Subcutaneous abdominal adipose tissue (tissue), 5 donors: ENCODE data around the gene TMCC3.
"Not testable (repeated sequence)": the region's sequence is repeated elsewhere in the genome, so short reads cannot be mapped to it uniquely, and the experiment has no call there.

Experiments
- H3K27ac ChIP-seq: one replicate; pipeline ENCODE4 v1.7.0; 2013; ENCODE audit warnings: low read depth, mild to moderate bottlenecking, inconsistent platforms, low read length, moderate library complexity
- H3K27me3 ChIP-seq, 5 donors: one replicate each; pipeline ENCODE4 v1.7.0; 2013; ENCODE audit warnings: low read length in 5 of 5, inconsistent platforms in 1 of 5; ENCODE audit not compliant: control insufficient read depth in 5 of 5, insufficient read depth in 4 of 5
- H3K36me3 ChIP-seq, 5 donors: one replicate each; pipeline ENCODE4 v1.7.0; 2013; ENCODE audit warnings: low read length in 5 of 5; ENCODE audit not compliant: control insufficient read depth in 5 of 5, insufficient read depth in 5 of 5
- H3K4me1 ChIP-seq, 5 donors: one replicate each; pipeline ENCODE4 v1.7.0; 2013; ENCODE audit warnings: low read length in 5 of 5, mild to moderate bottlenecking in 3 of 5, moderate library complexity in 1 of 5; ENCODE audit not compliant: control insufficient read depth in 5 of 5, insufficient read depth in 5 of 5
- H3K4me3 ChIP-seq, 5 donors: one replicate each; pipeline ENCODE4 v1.7.0; 2013; ENCODE audit warnings: low read length in 5 of 5, low read depth in 1 of 5
- H3K9ac ChIP-seq, 5 donors: one replicate each; pipeline ENCODE4 v1.7.0; 2013; ENCODE audit warnings: low read length in 5 of 5, mild to moderate bottlenecking in 4 of 5, moderate library complexity in 3 of 5
- H3K9me3 ChIP-seq, 5 donors: one replicate each; pipeline ENCODE4 v1.7.0; 2013; ENCODE audit warnings: low read length in 5 of 5; ENCODE audit not compliant: control insufficient read depth in 5 of 5
- donor health status: healthy.
- donor health status: healthy.
- donor health status: healthy.
- donor health status: healthy.
- donor health status: healthy.

TMCC3 gene

DNA sequence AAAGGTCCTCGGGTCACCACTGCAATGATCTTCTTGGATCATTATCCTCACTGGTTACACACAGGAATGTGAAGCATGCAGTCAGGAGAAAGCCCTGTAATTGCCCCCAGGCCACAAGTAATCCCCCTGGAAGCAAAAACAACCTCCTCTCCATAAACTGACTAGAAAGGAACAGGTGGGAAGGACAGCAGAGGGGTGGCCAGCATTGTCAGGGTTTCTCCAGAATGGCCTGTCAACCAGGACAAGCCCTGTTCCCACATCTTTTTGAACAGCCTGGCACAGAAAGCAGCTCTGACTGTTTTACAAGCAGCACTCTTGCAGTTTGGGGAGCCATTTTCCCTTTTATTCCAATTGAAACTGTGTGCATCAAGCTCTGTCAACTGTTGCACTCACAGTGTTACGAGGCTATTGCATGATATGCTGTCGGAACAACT, 36.1 kb downstream of the TMCC3 start:
- peaks cover 6 to 33% (median 19%) of the 10 kb centered on the region in 5 donors for H3K4me1 ChIP-seq
- H3K9ac ChIP-seq = no peak overlapping the region
- no peak overlapping the region for H3K4me3 ChIP-seq
- no peaks in the 10 kb centered on the region for H3K27me3 ChIP-seq
- H3K36me3 ChIP-seq = no peaks in the 10 kb centered on the region
- H3K9me3 ChIP-seq = no peaks in the 10 kb centered on the region
- H3K27ac ChIP-seq = no peak overlapping the region

DNA sequence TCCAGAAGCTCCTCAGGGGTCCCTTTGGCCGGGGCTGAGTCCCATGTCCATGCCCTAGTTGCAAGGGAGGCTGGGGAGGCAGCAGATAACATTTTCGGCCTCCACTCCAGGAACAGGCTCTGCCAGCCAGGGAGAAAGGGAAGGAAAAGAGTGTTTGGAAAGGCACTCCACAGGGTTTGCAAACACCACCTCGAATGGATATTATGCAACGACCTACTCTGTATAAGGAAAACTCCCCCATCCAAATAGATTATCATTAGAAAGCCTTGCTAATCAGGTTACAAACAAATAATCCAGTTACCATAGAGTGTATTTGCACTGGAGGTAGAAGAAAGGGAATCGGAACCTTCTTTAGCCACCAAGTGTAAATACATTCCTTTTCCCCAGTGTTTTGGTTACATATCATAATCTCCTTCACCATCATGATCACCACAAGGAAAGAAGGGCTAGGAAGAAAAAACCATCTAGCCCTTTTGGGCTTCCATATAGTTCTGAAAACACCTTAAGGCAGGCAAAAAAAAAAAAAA, 40.4 kb downstream of the TMCC3 start:
- H3K9ac ChIP-seq = no peak overlapping the region
- H3K4me1 ChIP-seq = peaks cover 0 to 8% (median 5%) of the 10 kb centered on the region in 5 donors
- no peak overlapping the region for H3K27ac ChIP-seq
- no peak overlapping the region for H3K4me3 ChIP-seq
- H3K9me3 ChIP-seq = peaks cover 0 to 6% (median 0%) of the 10 kb centered on the region in 5 donors
- no peaks in the 10 kb centered on the region for H3K36me3 ChIP-seq
- no peaks in the 10 kb centered on the region for H3K27me3 ChIP-seq

DNA sequence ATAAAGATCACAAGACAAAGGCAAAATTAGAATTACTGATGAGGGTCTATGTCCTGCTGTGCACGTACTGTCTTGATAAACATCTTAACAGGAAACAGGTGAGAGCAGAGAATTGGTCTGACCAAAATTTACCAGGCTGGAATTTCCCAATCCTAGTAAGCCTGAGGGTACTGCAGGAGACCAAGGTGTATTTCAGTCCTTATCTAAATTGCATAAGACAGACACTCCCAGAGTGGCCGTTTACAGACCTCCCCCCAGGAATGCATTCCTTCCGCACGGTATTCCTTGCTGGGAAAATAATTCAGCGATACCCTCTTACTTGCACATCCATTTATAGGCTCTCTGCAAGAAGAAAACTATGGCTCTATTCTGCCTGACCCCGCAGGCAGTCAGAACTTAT, 43.5 kb downstream of the TMCC3 start:
- H3K27me3 ChIP-seq, H3K4me3 ChIP-seq: not testable (repeated sequence)

DNA sequence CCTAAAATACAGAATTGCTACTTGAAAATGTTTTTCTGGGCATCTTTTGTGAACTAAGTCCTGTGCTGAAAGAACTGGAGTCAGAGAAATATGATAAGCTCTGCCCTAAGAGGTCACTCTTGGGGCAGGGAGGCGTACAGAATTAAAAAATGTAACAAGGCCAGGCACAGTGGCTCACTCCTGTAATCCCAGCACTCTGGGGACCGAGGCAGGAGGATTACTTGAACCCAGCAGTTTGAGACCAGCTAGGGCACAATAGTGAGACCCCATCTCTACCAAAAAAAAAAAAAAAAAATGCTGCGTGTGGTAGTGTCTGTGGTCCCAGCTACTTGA, 46.0 kb downstream of the TMCC3 start:
- no peaks in the 10 kb centered on the region for H3K27me3 ChIP-seq
- no peak overlapping the region for H3K27ac ChIP-seq
- no peak overlapping the region for H3K4me3 ChIP-seq
- peaks cover 0 to 10% (median 6%) of the 10 kb centered on the region in 5 donors for H3K4me1 ChIP-seq
- peaks cover 0 to 6% (median 0%) of the 10 kb centered on the region in 5 donors for H3K9me3 ChIP-seq
- H3K36me3 ChIP-seq = no peaks in the 10 kb centered on the region
- no peak overlapping the region for H3K9ac ChIP-seq

More for the DNA sequence above, 43.5 kb downstream of the TMCC3 start:
- not testable (repeated sequence) for H3K9ac ChIP-seq, H3K27ac ChIP-seq, H3K9me3 ChIP-seq, H3K4me1 ChIP-seq, H3K36me3 ChIP-seq

DNA sequence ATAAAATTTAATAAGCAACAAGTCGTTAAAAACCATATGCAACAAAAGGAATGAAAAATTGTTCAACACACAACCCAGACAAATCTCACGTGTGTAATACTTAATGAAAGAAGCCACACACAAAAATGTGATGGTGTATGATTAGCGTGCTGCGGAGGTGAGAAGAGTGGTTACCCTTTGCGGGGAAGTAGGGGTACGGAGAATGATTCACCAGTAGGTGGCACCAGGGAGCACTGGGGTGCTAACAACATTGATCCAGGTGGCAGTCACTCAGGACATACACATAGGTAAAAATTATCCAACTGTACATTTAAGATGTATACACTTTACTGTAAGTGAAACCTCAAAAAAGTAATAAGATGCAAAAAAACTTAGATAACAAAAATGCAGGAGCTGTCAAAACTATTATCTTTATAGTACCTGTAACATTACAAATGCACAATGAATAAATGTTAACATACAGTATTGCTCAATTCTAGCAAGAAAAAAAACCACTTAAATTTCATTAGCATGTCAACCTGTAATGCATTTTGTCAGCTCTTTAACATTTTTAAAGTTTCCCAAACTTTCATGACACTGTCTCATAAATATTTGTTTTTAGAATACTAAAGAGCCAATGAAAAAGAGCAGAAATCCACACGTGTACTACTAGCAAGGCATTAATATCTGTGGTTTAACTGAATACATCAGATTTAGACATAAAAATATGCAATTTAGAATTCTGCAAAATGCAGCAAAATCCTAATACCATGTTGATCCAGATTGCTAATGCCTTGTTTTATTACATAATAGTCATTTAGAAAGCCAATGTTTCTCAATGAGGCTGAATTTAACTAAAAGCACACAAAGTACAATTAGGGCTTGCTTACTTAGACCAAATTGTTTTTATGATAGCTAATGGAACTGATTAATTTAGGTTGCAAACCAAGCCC, 46.7 kb downstream of the TMCC3 start:
- Histone ChIP-seq H3K4me1 (peaks cover 0 to 10% (median 6%) of the 10 kb centered on the region in 5 donors), H3K27me3 (no peaks in the 10 kb centered on the region), H3K9ac (peak overlapping the region in 1 of 5 donors; percentile 8), H3K27ac (no peak overlapping the region), H3K36me3 (no peaks in the 10 kb centered on the region), H3K4me3 (no peak overlapping the region), H3K9me3 (peaks cover 0 to 6% (median 0%) of the 10 kb centered on the region in 5 donors)

DNA sequence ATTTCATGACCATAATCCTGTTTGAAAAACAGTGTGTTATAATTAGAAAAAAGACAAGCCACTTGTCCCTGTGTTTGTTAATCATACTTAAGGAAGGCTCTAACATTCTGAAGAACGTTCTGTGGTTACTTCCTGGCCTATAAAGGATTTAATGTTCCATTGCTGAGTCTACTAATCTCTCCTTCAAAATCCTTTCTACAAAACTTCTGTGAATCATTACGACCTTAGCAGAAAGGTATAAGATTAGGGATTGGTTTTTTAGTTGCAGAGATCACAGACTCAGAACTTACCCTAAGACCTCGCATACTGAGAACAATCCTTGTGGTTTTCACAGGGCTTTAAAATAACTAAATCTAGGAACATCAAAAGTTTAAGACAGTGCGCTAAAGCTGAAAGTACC, 48.3 kb downstream of the TMCC3 start:
- Histone ChIP-seq H3K4me3 (no peak overlapping the region), H3K9me3 (peaks cover 0 to 5% (median 0%) of the 10 kb centered on the region in 5 donors), H3K9ac (no peak overlapping the region), H3K4me1 (peaks cover 0 to 10% (median 6%) of the 10 kb centered on the region in 5 donors), H3K27me3 (no peaks in the 10 kb centered on the region), H3K36me3 (no peaks in the 10 kb centered on the region), H3K27ac (no peak overlapping the region)

DNA sequence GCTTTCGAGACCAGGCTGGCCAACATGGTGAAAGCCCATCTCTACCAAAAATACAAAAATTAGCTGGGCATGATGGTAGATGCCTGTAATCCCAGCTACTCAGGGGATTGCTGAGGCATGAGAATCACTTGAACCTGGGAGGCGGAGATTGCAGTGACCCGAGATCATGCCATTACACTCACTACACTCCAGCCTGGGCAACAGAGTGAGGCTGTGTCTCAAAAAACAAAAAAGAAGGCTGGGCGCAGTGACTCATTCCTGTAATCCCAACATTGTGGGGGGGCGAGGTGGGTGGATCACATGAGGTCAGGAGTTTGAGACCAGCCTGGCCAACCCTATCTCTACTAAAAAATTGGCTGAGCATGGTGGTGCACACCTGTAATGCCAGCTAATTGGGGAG, 49.0 kb downstream of the TMCC3 start:
- H3K27ac ChIP-seq, H3K36me3 ChIP-seq, H3K9ac ChIP-seq, H3K4me3 ChIP-seq, H3K27me3 ChIP-seq, H3K9me3 ChIP-seq: not testable (repeated sequence)
- peaks cover 0 to 15% (median 10%) of the 10 kb centered on the region in 5 donors for H3K4me1 ChIP-seq

DNA sequence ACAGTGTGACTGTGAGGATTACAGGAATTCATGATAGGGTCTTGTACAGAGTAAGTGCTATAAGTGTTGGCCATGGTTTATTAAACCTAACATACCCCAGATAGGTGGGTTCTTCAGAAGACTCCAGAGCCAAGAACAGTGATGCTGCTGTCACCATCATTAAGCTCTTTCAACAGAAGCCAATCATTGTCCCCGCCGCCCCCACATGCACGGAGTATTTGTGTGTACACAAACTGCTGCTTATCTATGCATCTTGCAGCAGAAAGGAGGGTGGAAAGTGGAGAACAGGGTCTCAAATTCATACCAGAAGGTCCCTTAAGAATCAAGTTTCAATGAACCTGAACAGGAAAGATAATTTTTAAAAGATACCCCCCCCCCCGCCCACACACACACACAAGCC, 51.2 kb downstream of the TMCC3 start:
- H3K9ac ChIP-seq = no peak overlapping the region
- no peaks in the 10 kb centered on the region for H3K27me3 ChIP-seq
- H3K4me1 ChIP-seq = peaks cover 0 to 14% (median 13%) of the 10 kb centered on the region in 5 donors
- H3K9me3 ChIP-seq = no peaks in the 10 kb centered on the region
- no peak overlapping the region for H3K4me3 ChIP-seq
- H3K27ac ChIP-seq = no peak overlapping the region
- H3K36me3 ChIP-seq = no peaks in the 10 kb centered on the region

DNA sequence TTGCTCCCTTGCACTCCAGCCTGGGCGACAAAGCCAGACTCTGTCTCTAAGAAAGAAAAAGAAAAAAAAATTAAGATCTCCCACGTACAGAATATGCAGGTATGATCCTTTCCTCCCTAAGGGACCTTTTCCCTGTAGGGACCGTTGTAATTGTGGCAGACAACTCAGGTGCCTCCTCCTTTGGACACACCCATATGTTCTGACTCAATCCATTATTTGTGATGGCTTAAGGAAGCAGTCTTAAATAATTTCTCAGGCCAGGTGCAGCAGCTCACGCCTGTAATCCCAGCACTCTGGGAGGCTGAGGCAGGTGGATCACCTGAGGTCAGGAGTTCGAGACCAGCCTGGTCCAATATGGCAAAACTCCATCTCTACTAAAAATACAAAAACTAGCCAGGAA, 53.1 kb downstream of the TMCC3 start:
- peaks cover 0 to 22% (median 8%) of the 10 kb centered on the region in 5 donors for H3K4me1 ChIP-seq
- H3K36me3 ChIP-seq = no peaks in the 10 kb centered on the region
- no peak overlapping the region for H3K9ac ChIP-seq
- H3K27ac ChIP-seq = no peak overlapping the region
- no peaks in the 10 kb centered on the region for H3K27me3 ChIP-seq
- H3K9me3 ChIP-seq = no peaks in the 10 kb centered on the region
- H3K4me3 ChIP-seq = no peak overlapping the region

DNA sequence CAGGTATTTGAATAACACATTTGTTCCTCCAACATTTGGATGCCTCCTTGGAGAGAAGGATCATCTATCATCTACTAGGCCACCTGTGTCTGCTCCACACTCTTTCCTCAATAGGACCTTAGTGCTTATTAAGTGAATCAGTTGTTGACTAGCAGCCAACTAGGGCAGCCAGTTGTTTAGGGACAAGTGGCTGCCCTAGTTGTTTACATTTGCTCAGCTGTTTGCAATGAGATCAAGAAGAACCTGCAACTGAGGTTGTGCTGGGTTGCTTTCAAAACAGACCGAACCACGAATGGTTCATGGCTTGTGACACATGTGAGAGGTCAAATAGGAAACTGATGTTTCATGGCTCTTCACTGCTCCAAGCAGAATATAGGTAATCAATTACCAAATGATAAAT, 53.8 kb downstream of the TMCC3 start:
- H3K4me3 ChIP-seq = no peak overlapping the region
- no peaks in the 10 kb centered on the region for H3K36me3 ChIP-seq
- H3K9ac ChIP-seq = no peak overlapping the region
- no peaks in the 10 kb centered on the region for H3K9me3 ChIP-seq
- no peaks in the 10 kb centered on the region for H3K27me3 ChIP-seq
- no peak overlapping the region for H3K27ac ChIP-seq
- peaks cover 0 to 26% (median 9%) of the 10 kb centered on the region in 5 donors for H3K4me1 ChIP-seq
